ENCODE data around the gene DOCK9.

The DOCK9 gene

DNA sequence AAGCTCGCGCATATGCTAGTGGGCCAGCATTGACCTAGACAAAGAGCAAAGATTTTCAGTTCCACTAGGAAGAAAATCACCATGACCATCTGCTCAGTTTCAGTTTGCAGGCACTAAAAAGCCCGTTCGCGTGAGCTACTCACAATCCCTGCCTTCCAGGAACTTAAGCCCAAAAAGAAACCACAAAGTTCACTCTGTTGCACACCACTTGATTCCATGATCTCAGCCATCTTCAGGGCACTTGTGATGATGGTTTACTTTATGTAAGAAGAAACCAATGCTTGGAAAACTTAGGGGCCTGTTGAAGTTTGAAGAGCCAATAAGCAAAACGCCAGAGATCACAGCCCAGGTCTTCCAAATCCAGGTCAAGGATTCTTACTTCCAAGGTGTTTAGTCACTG, 180.4 kb downstream of the DOCK9 start:
- no peak for DNase-seq (ENCODE audit: low read depth in 3 of 3)

- DNase-seq (ENCODE audit: low read depth in 3 of 3): no peak
These were observed 181.1 kb downstream of the DOCK9 start for GRCh38 chr13:98796798-98797197.

DNA sequence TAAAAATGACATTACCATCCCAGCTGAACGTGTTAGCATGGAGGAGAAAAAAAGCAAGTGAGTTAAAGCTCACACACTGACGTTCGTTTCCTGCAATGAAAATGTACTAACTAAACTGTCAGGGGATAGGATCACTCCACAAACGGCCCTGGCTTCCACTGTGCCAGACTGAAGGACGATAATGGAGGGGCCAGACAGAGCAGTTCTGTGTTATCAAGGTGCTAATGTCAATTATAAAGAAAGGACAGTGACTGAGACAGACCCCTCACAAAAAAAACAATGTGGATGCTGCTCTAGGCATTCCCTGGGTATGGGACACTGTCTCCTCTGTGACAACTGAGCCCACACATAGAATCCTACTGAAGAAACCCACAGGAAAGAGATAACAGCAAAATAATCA, 181.7 kb downstream of the DOCK9 start:
- DNase-seq (ENCODE audit: low read depth in 3 of 3): no peak

- DNase-seq (ENCODE audit: low read depth in 3 of 3): no peak
These were observed 182.6 kb downstream of the DOCK9 start for GRCh38 chr13:98795220-98795619.

- no peak for DNase-seq (ENCODE audit: low read depth in 3 of 3)
These were observed 183.4 kb downstream of the DOCK9 start for GRCh38 chr13:98794498-98794897.

- DNase-seq (ENCODE audit: low read depth in 3 of 3): no peak
These were observed 184.9 kb downstream of the DOCK9 start for GRCh38 chr13:98792785-98793495.

GRCh38 chr13:98792321-98792720, 185.5 kb downstream of the DOCK9 start:
- no peak for DNase-seq (ENCODE audit: low read depth in 3 of 3)

- DNase-seq (ENCODE audit: low read depth in 3 of 3): no peak
These were observed 186.3 kb downstream of the DOCK9 start for GRCh38 chr13:98791611-98792010.

- DNase-seq (ENCODE audit: low read depth in 3 of 3): no peak
These were observed 189.9 kb downstream of the DOCK9 start for GRCh38 chr13:98787996-98788395.

- no peak for DNase-seq (ENCODE audit: low read depth in 3 of 3)
These were observed 190.7 kb downstream of the DOCK9 start for GRCh38 chr13:98787173-98787572.

DNA sequence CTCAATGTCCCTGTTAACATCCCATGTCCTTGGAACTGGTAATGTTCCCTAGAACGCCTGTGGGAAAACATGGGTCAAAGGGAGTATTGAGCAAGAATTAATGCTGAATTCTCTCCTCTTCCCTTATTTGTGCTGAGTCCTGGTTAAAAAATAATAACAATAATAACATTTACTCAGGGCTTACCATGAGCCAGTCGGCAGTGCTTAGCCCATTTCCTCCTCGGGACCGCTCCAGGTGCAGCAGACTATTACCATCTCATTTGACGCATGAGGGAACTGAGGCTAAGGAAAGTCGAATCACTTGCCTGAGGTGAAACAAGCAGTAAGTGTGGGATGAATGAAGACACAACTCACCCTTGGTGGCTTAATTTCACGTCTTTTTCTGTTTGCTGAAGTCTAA, 191.8 kb downstream of the DOCK9 start:
- no peak for DNase-seq (ENCODE audit: low read depth in 3 of 3)

- no peak for DNase-seq (ENCODE audit: low read depth in 3 of 3)
These were observed 192.5 kb downstream of the DOCK9 start for GRCh38 chr13:98785405-98785804.

DNA sequence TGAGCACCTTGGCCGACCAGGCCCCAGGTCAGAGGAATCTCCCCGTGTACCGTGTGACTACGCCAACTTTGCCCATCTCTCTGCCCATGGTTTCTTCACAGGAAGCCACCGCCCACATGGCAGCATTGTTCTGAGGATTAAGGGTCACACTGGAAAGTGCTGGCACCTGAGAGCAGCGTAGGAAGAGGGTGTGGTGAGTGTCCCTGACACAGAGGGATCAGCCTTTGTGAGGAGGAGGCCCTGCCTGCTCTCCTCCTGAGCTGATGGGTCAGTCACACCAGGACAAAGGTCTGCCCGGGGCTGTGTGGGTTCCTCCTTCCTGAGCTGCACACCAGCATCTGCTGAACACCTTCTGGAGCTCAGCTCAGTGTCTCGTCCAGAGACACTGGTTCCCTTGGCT, 193.2 kb downstream of the DOCK9 start:
- no peak for DNase-seq (ENCODE audit: low read depth in 3 of 3)

DNA sequence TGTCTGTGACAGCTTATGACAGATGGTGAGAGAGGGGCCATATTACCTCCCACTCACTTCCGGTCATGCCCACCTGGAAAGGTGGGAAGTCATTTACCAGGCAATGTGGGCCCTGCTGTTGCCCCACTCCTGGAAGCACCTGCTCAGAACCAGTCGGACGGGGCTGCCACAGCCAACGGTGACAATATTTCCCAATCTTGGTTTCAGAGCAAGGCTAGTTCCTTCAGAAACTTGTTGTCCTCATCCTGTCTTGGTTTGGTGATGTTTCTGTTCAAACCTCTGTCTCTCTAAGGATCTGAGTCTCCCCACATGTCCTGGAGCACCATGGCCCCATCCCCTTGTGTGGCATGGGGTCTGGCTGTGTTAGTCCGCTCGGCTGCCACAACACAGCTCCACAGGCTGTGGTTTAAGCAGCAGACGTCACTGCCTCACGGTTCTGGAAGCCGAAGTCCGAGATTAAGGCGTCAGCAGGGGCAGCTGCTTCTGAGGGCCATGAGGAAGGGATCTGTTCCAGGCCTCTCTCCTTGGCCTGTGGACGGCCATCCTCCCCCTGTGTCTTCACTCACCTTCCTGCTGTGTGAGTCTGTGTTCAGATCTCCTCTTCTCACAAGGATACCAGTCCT, 193.9 kb downstream of the DOCK9 start:
- no peak for DNase-seq (ENCODE audit: low read depth in 3 of 3)

DNA sequence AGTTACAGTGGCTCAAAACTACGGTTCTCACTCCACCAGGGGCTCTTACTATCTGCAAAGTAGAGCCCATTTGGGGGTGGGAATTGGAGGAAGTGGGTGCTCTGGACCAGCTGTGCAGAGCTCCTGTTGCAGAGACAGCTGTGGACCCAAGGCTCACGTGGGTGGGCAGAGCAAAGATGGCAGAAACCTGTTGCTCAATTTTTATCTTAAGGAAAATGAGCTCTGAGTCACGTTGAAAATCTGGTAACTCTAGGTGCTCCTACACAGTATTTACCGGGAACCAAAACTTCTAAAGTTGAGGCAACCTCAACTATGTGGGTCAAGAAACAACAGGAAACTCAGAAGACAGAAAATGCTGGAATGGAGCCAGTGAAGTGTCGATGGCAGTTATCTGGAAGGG, 195.2 kb downstream of the DOCK9 start:
- no peak for DNase-seq (ENCODE audit: low read depth in 3 of 3)

DNA sequence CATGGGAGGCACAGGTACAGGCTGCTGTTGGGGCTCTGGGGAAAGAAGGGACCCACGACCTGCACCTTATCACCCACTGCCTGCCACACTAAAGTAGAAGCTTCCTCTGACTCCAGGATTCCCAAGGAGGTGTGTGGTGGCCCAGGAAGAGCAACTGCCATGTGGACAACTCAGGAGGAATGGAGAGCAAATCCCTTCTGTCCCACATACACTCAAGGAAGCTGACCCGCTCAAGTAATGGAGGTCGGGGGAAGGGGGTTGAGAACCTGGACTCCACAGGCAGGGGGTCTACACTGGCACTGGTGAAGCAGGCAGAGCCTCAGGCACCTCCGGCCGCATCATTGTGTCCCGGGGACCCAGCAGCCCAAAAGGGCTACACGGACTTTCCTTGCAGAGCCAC, 196.0 kb downstream of the DOCK9 start:
- DNase-seq (ENCODE audit: low read depth in 3 of 3): no peak

DNA sequence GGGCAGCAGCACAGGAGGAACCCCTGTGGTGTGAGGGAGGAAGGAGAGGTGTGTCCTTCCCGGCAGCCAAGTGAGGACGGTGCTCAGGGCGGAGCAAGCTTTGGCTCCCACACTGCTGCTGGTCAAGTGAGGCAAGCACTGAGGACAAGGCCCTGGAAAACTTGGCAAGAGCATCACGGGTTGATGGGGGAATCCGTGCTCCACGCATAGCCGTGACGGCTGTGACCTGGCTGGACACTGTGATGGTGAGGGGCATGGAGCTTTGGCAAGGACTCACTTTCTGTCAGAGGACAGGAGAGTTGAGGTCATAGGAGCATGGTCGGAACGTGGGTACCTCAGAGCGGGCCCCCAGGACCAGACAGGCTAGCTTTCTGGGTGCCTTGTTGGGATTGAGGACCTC, 196.4 kb downstream of the DOCK9 start:
- no peak for DNase-seq (ENCODE audit: low read depth in 3 of 3)

DNA sequence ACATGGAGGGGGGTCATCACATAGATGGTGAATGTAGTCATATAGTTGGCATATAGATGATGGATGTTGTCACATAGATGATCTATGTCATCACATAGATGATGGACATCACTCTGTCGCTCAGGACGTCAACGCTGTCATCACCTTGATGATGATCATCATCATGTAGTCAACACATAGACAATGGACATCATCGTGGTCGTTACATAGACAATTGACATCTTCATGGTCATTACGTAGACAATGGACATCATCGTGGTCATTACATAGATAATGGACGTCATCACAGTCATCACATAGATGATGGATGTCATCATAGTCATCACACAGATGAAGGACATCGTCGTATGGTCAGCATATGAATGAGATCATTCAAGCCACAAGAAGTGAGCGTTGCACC, 196.8 kb downstream of the DOCK9 start:
- no peak for DNase-seq (ENCODE audit: low read depth in 3 of 3)

GRCh38 chr13:98780451-98780850, 197.4 kb downstream of the DOCK9 start:
- no peak for DNase-seq (ENCODE audit: low read depth in 3 of 3)

DNA sequence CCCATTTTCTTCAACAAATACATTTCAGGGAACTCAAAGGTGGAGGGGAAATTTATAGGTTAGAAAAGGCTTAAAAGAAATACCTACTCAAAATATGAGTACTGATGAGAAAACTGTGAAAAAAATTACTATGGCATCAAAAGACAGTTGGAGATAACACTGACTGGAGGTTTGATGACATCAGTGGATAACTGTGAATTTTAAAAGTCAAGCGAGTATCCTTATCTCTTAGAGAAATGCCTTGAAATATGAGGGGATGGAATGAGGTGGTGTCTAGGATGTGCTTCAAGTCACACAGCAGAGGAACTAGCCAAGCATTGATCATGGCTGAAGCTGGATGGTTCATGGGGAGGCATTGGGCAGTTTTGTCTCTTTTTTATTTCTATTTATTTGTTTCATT, 198.2 kb downstream of the DOCK9 start:
- no peak for DNase-seq (ENCODE audit: low read depth in 3 of 3)

DNA sequence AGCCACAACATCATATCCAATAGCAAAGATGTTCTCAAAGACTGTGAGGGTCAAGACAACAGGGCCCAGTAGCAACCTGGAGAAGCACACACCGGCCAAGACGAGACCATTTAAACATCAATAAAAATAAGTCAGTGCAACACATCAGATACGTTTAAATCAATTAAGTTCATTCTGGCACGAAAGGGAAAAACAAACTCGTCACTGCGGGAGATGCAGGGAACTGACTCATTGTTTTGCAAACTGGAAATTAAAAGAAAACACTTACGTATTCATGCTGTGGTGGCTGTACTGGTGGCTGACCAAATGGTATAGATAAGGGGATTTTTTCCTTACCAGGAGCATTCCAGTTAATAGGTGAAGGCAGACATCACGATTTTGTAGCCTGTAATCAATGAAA, 199.1 kb downstream of the DOCK9 start:
- DNase-seq (ENCODE audit: low read depth in 3 of 3): no peak

DNA sequence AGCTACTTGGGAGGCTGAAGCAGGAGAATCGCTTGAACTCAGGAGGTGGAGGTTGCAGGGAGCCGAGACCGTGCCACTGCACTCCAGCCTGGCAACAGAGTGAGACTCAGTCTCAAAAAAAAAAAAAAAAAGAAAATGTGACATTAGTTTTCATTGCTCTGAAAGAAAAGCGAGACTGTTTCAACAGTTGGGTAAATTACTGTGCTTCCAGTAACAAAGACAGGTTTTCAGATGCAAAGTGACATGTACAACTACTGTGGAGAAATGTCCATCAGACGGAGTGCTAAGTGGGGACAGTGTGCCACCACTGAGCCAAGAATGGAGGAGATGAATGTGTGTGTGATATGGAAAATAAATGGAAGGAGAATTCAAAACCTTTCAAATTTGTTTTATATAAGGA, 201.2 kb downstream of the DOCK9 start:
- no peak for DNase-seq (ENCODE audit: low read depth in 3 of 3)

DNA sequence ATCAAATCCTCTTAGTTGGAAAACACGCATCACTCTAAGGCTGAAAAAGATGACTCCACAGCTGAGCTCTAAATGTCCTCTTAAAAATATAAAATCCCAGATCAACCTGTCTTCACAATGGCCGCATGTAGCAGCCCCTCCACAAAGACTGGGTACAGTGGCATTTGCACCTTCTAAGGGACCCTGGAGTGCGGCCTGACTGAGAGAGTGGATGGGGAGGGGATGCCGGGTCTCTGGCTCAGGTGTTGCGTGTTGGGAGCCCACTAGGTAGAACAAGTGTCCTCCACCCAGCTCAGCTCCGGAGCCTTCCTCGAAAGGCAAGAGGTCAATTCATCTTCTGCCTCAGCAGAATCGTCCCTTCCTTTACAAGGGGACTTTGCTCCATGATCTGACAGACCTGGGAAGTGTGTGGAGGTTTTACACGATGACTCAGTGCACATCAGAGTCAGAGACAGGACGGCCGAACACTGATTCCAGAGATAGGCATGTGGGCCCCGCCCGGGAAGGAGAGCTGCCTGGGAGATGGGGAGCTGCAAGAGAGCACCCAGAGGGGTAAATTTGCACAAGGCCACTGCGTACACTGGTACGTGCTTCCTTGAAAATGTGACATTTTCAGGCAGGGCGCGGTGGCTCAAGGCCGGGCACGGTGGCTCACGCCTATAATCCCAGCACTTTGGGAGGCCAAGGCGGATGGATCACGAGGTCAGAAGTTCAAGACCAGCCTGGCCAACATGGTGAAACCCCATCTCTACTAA, 201.8 kb downstream of the DOCK9 start:
- no peak for DNase-seq (ENCODE audit: low read depth in 3 of 3)
